Caco-2 (cell line): ENCODE results near the gene CPED1. TPM values are rescaled to one million over a fixed set of nuclear protein-coding genes. Genes with fewer than 3 reads are reported as not detected.

ENCODE experiments used
- BruUV-seq: library from RNA; stranded (reverse); fragments of 400-500 nt; replicated peaks from 2 replicates; lab custom pipeline; 2021; lab: Mats Ljungman, UMichigan
- CTCF ChIA-PET: fragments of 300-600 bp; sonication (Branson Sonifier 250); formaldehyde crosslinking; loops from one replicate; lab custom pipeline; 2022; ENCODE audit warnings: antibody characterized with exemption; lab: Charles Lee
- POLR2A ChIA-PET: fragments of 300-600 bp; sonication (Branson Sonifier 250); formaldehyde crosslinking; loops from one replicate; lab custom pipeline; 2022; ENCODE audit warnings: antibody characterized with exemption; lab: Charles Lee
- DNase-seq, 2 experiments: peaks; one replicate each; pipeline versions ENCODE4 v3.0.0 to v3.0.0-alpha.2; 2020 to 2022
- H3K27me3 ChIP-seq: replicated peaks from 2 replicates; pipeline ENCODE4 v1.6.0; 2011; ENCODE audit warnings: low read length; ENCODE audit not compliant: control insufficient read depth, insufficient read depth
- H3K36me3 ChIP-seq: 2 replicates; pipeline ENCODE4 v1.5.1; 2011; ENCODE audit warnings: low read length; ENCODE audit not compliant: control insufficient read depth, insufficient read depth
- H3K4me1 ChIP-seq: fragments of 250-450 bp; sonication (Bioruptor Pico); 2 replicates; pipeline ENCODE4 v1.5.1; 2020; ENCODE audit warnings: mild to moderate bottlenecking
- H3K4me3 ChIP-seq: 2 replicates; pipeline ENCODE4 v1.5.1; 2011; ENCODE audit warnings: low read depth, mild to moderate bottlenecking, control low read depth, low read length
- H3K9me3 ChIP-seq: fragments of 250-450 bp; sonication (Bioruptor Pico); 2 replicates; pipeline ENCODE4 v1.5.1; 2020; ENCODE audit warnings: mild to moderate bottlenecking, moderate library complexity
- H3K27ac Mint-ChIP-seq: one replicate; pipeline ENCODE4 v1.8.0; 2022; ENCODE audit warnings: mixed read lengths; ENCODE audit not compliant: unreplicated experiment
- H3K27me3 Mint-ChIP-seq: one replicate; pipeline ENCODE4 v1.8.0; 2022; ENCODE audit warnings: mixed read lengths; ENCODE audit not compliant: insufficient read depth, unreplicated experiment
- H3K36me3 Mint-ChIP-seq: one replicate; pipeline ENCODE4 v1.8.0; 2022; ENCODE audit warnings: mild to moderate bottlenecking, mixed read lengths; ENCODE audit not compliant: insufficient read depth, unreplicated experiment
- H3K4me1 Mint-ChIP-seq: one replicate; pipeline ENCODE4 v1.8.0; 2022; ENCODE audit warnings: low read depth, mixed read lengths; ENCODE audit not compliant: unreplicated experiment
- H3K4me3 Mint-ChIP-seq: one replicate; pipeline ENCODE4 v1.8.0; 2022; ENCODE audit warnings: mild to moderate bottlenecking, moderate library complexity, mixed read lengths; ENCODE audit not compliant: unreplicated experiment
- H3K9me3 Mint-ChIP-seq: one replicate; pipeline ENCODE4 v1.8.0; 2022; ENCODE audit warnings: mixed read lengths; ENCODE audit not compliant: unreplicated experiment
- intact Hi-C: fragments of 100-400 bp; cut with micrococcal nuclease; formaldehyde crosslinking; loops from one replicate; pipeline ENCODE4 v1.10.0; 2022; ENCODE audit not compliant: unreplicated experiment
- total RNA-seq: library from RNA; stranded (reverse); gene quantifications from 2 replicates; pipeline ENCODE4 v1.2.3, GENCODE V29; 2022
- TF ChIP-seq, protein P1 (sequence below), 2 experiments: fragments of 200-600 bp in 1 of 2; IDR thresholded peaks; 1 replicate in 1 of 2; 2 replicates in 1 of 2; pipeline versions ENCODE4 v1.5.1 to v1.8.0; 2011 to 2022; ENCODE audit warnings: antibody characterized with exemption in 1 of 2, control low read depth in 1 of 2, inconsistent platforms in 1 of 2, low read depth in 1 of 2, low read length in 1 of 2, mild to moderate bottlenecking in 1 of 2, moderate library complexity in 1 of 2; ENCODE audit not compliant: insufficient read depth in 1 of 2, severe bottlenecking in 1 of 2, unreplicated experiment in 1 of 2

Gene CPED1
- total RNA-seq, 1 experiment from 2014 or later: 0.23 TPM

DNA sequence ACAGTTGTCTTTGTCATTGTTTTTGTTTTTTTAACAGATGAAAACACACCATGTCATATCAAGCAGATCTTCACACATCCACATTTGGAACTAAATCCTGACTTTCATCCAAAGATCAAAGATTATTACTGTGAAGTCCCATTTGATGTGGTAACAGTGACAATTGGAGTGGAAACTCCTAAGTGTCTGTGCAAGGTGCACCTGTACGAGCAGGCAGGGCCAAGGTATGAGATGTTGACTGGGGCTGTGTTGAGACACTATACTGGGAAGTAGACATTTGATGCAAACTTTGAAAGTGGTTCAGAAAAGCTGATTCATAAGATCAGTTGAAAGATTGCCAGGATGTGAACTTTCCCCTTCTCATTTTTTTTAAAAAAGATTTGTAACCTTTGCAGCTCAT, 152.3 kb downstream of the CPED1 start:
- H3K27ac Mint-ChIP-seq: no peak overlapping the region
- CTCF ChIA-PET: no interaction called here
- POLR2A ChIA-PET: no interaction called here

DNA sequence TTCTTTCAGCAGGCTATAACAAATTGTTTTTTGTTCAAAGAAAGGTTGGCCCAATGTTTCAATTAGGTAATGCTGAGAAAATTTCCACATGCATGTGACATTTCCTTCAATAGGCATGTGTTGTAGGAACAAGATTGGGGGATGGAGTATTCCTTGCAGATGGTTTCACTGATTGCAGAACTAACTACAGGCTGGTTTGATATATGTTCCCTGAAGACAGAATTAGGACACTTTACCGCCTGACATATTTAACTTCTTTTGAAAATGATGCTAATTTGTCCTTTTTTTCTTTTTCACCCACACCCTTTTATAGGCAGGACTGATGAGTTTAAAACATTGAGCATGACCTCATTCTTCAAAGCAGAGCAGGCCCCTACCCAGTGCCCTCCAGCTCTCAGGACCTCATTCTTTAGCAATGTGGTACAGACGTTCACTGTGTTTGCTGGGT, 163.3 kb downstream of the CPED1 start:
- no peaks in the 10 kb centered on the region for H3K9me3 ChIP-seq
- BruUV-seq: no TSS peak
- no peaks in the 10 kb centered on the region for H3K9me3 Mint-ChIP-seq
- no peak overlapping the region for H3K27ac Mint-ChIP-seq
- ChIA-PET CTCF (no interaction called here), POLR2A (no interaction called here)
- intact Hi-C loops: no loop called here
- no peak overlapping the region for H3K4me3 ChIP-seq
- TF ChIP-seq, protein P1, sequence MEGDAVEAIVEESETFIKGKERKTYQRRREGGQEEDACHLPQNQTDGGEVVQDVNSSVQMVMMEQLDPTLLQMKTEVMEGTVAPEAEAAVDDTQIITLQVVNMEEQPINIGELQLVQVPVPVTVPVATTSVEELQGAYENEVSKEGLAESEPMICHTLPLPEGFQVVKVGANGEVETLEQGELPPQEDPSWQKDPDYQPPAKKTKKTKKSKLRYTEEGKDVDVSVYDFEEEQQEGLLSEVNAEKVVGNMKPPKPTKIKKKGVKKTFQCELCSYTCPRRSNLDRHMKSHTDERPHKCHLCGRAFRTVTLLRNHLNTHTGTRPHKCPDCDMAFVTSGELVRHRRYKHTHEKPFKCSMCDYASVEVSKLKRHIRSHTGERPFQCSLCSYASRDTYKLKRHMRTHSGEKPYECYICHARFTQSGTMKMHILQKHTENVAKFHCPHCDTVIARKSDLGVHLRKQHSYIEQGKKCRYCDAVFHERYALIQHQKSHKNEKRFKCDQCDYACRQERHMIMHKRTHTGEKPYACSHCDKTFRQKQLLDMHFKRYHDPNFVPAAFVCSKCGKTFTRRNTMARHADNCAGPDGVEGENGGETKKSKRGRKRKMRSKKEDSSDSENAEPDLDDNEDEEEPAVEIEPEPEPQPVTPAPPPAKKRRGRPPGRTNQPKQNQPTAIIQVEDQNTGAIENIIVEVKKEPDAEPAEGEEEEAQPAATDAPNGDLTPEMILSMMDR (IDR thresholded peaks at IDR 0.05; ENCODE audit: insufficient read depth in 1 of 2, low read depth in 1 of 2, low read length in 1 of 2, severe bottlenecking in 1 of 2, unreplicated experiment in 1 of 2): no peak
- no peaks in the 10 kb centered on the region for H3K27me3 ChIP-seq
- H3K36me3 Mint-ChIP-seq: no peaks in the 10 kb centered on the region
- peaks cover 4% of the 10 kb centered on the region for H3K27me3 Mint-ChIP-seq
- no peak overlapping the region for H3K4me3 Mint-ChIP-seq
- H3K36me3 ChIP-seq: no peaks in the 10 kb centered on the region
- no peaks in the 10 kb centered on the region for H3K4me1 Mint-ChIP-seq
- DNase-seq: no peak
- no peaks in the 10 kb centered on the region for H3K4me1 ChIP-seq

More for the DNA sequence above, 152.3 kb downstream of the CPED1 start:
- H3K27me3 Mint-ChIP-seq: peaks cover 10% of the 10 kb centered on the region
- Histone ChIP-seq H3K4me1 (no peaks in the 10 kb centered on the region), H3K27me3 (no peaks in the 10 kb centered on the region), H3K36me3 (no peaks in the 10 kb centered on the region), H3K9me3 (no peaks in the 10 kb centered on the region), H3K4me3 (no peak overlapping the region)
- DNase-seq: no peak
- H3K36me3 Mint-ChIP-seq: no peaks in the 10 kb centered on the region
- intact Hi-C loops: no loop called here
- H3K9me3 Mint-ChIP-seq: no peaks in the 10 kb centered on the region
- no TSS peak for BruUV-seq
- H3K4me3 Mint-ChIP-seq: no peak overlapping the region
- TF ChIP-seq, protein P1 (IDR thresholded peaks at IDR 0.05; ENCODE audit: insufficient read depth in 1 of 2, low read depth in 1 of 2, low read length in 1 of 2, severe bottlenecking in 1 of 2, unreplicated experiment in 1 of 2): no peak
- H3K4me1 Mint-ChIP-seq: no peaks in the 10 kb centered on the region

DNA sequence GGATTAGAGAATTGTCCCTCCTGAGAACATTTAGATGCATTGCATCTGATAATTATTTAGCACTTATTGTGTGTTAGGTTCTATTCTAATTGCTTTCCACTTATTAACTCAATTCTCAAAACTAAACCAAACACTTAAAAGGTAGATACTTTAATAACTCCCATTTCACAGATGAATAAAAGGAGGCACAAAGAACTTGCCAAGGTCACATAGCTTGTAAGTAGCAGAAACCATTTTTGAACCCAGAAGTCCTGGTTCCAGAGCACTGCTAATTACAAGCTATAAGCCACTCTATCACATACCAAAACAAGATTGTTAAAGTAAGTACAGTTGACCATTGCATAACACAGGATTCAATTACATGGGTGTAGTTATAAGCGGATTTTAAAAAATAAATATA, 164.9 kb downstream of the CPED1 start:
- Mint-ChIP-seq H3K36me3 (no peaks in the 10 kb centered on the region), H3K4me1 (no peaks in the 10 kb centered on the region), H3K9me3 (no peaks in the 10 kb centered on the region), H3K4me3 (no peak overlapping the region), H3K27ac (no peak overlapping the region), H3K27me3 (peaks cover 7% of the 10 kb centered on the region)
- H3K4me1 ChIP-seq: no peaks in the 10 kb centered on the region
- H3K9me3 ChIP-seq: no peaks in the 10 kb centered on the region
- TF ChIP-seq, protein P1 (IDR thresholded peaks at IDR 0.05; ENCODE audit: insufficient read depth in 1 of 2, low read depth in 1 of 2, low read length in 1 of 2, severe bottlenecking in 1 of 2, unreplicated experiment in 1 of 2): no peak
- no TSS peak for BruUV-seq
- POLR2A ChIA-PET: no interaction called here
- no peak overlapping the region for H3K4me3 ChIP-seq
- H3K36me3 ChIP-seq: no peaks in the 10 kb centered on the region
- DNase-seq: no peak
- intact Hi-C loops: no loop called here
- H3K27me3 ChIP-seq: no peaks in the 10 kb centered on the region
- CTCF ChIA-PET: no interaction called here
